Measurements from ENCODE around the gene SIRPG.
"Not testable (repeated sequence)": the region's sequence is repeated elsewhere in the genome, so short reads cannot be mapped to it uniquely, and the experiment has no call there.

DNA sequence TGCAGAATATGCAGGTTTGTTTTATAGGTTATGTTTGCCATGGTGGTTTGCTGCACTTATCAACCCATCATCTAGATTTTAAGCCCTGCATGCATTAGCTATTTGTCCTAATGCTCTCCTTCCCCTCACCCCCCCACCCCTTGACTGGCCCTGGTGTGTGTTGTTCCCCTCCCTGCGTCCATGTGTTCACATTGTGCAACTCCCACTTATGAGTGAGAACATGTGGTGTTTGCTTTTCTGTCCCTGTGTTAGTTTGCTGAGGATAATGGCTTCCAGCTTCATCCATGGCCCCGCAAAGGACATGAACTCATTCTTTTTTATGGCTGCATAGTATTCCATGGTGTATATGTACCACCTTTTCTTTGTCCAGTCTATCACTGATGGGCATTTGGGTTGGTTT is 18.9 kb downstream of the SIRPG start:
- not testable (repeated sequence) for TF ChIP-seq POLR2A (IDR thresholded peaks at IDR 0.05; ENCODE audit: low read length); GATA1 (IDR thresholded peaks at IDR 0.05; ENCODE audit: low read depth, low read length)

Measured in erythroblast (primary cell).